Measurements from ENCODE around the gene ZBTB8OS. TPM values are rescaled to one million over a fixed set of nuclear protein-coding genes. Genes with fewer than 3 reads are reported as not detected.
"Not testable (repeated sequence)": the region's sequence is repeated elsewhere in the genome, so short reads cannot be mapped to it uniquely, and the experiment has no call there.

Gene ZBTB8OS
- total RNA-seq, 3 donors from 2014 or later: 40.4 to 45.4 (median 40.9) TPM

GRCh38 chr1:32652244-32652962, 2.1 kb upstream of the ZBTB8OS start:
- H3K4me1 ChIP-seq (ENCODE audit: low read depth): peaks cover 39% of the 10 kb centered on the region
- TF ChIP-seq, protein P1, sequence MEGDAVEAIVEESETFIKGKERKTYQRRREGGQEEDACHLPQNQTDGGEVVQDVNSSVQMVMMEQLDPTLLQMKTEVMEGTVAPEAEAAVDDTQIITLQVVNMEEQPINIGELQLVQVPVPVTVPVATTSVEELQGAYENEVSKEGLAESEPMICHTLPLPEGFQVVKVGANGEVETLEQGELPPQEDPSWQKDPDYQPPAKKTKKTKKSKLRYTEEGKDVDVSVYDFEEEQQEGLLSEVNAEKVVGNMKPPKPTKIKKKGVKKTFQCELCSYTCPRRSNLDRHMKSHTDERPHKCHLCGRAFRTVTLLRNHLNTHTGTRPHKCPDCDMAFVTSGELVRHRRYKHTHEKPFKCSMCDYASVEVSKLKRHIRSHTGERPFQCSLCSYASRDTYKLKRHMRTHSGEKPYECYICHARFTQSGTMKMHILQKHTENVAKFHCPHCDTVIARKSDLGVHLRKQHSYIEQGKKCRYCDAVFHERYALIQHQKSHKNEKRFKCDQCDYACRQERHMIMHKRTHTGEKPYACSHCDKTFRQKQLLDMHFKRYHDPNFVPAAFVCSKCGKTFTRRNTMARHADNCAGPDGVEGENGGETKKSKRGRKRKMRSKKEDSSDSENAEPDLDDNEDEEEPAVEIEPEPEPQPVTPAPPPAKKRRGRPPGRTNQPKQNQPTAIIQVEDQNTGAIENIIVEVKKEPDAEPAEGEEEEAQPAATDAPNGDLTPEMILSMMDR (IDR thresholded peaks at IDR 0.05): no peak
- ATAC-seq: no peak
- peaks cover 10% of the 10 kb centered on the region for H3K36me3 ChIP-seq (ENCODE audit: low read depth)
- DNase-seq: no peak
- H3K9me3 ChIP-seq: no peaks in the 10 kb centered on the region
- H3K4me3 ChIP-seq: no peak overlapping the region
- intact Hi-C loops (cut with DNase I, micrococcal nuclease): no loop called here

DNA sequence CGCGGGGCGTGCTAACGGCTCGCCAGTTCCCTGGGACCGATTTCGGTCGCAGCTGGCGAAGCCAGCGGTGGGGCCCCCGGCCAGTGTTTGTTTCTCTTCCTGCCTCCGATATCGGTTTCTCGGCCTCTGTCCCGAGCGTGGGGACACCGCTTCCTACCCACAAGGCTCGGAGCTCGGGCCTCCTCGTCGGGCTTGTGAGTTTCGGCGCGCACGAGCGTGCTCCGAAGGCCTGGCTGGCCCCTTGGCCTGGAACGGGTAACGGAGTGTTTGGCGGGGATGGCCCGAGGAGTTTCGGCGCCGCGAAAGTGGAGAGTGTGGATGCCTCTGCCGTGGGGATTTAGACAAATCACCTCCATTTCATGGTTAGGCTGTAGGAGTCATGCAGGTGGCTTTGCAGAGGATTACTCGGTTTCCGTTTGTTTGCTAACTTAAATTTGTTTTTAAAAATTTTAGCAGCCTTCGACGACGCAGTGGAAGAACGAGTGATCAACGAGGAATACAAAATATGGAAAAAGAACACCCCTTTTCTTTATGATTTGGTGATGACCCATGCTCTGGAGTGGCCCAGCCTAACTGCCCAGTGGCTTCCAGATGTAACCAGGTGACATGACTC, 1.2 kb upstream of the ZBTB8OS start:
- TF ChIP-seq, protein P1 (IDR thresholded peaks at IDR 0.05): no peak
- ATAC-seq (peak; percentile 20), DNase-seq (no peak)
- H3K9me3 ChIP-seq: no peaks in the 10 kb centered on the region
- peak overlapping the region; percentile 47 for H3K4me3 ChIP-seq
- H3K36me3 ChIP-seq (ENCODE audit: low read depth): peaks cover 10% of the 10 kb centered on the region
- intact Hi-C loops (cut with DNase I, micrococcal nuclease): no loop called here
- H3K4me1 ChIP-seq (ENCODE audit: low read depth): peaks cover 39% of the 10 kb centered on the region

DNA sequence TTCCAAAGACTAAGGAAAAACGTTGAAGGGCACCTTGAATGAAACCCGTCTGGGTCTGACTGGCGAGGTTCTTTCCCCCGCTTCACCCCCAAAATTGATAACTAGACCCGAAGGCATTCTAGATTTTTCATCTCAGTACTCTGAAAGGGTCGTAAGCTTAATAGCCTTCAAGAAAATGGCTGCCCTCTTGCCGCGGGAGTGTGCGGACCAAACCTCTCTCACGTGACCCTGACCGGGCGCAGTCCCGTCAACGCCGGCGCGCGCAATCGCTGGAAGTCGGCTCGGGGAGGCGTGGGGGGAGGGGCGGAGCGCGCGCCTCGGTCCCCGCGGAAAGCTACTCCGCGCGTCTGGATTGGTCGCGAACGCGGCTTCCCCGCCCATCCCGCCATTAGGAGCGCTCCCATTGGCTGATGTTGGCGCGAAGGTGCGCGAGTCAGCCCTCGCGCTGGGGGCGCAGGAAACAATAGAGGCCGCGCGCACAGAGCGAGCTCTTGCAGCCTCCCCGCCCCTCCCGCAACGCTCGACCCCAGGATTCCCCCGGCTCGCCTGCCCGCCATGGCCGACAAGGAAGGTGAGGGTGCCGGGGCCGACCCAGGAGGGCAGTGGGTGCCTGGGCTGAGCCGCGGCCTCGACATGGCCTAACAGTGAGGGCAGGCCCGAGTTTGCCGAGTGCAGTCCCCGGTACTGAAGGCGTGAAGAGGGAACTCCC, 556 bp upstream of the ZBTB8OS start, which contains the start of gene RBBP4:
TSS of gene RBBP4 (plus strand) at position 457 of the 709 bp plus-strand sequence. CDS start at position 556, 99 bp downstream.
- intact Hi-C loops (cut with DNase I, micrococcal nuclease): no loop called here
- ATAC-seq (peak; percentile 94), DNase-seq (peak; percentile 98 to 99 (median 98))
- TF ChIP-seq, protein P1 (IDR thresholded peaks at IDR 0.05): no peak
- Histone ChIP-seq H3K4me3 (peak within 1 kb of the TSS; percentile 47), H3K9me3 (no peaks in the 10 kb centered on the region), H3K4me1 (ENCODE audit: low read depth) (peaks cover 39% of the 10 kb centered on the region), H3K36me3 (ENCODE audit: low read depth) (peaks cover 10% of the 10 kb centered on the region)

DNA sequence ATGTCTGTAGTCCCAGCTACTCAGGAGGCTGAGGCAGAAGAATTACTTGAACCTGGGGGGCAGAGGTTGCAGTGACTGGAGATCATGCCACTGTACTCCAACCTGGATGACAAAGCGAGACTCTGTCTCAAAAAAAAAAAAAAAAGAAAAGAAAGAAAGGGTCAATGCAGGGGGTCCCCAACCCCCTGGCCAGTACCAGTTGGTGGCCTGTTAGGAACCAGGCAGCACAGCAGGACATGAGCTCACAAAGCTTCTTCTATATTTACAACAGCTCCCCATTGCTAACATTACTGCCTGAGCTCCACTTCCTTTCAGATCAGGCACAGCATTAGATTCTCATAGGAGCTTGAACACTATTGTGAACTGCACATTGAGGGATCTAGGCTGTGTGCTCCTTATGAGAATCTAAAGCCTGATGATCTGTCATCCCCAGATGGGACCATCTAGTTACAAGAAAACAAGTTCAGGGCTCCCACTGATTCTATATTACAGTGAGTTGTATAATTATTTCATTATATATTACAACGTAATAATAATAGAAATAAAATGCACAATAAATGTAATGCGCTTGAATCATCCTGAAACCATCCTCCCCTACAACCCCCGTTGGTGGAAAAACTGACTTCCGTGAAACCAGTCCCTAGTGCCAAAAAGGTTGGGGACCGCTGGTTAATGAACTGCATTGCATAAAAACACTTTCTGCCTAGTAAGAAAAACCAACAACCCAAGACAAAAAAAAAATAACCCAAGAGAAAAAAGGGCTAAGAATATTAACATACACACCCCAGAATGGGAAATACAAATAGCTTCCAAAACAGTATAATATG, 2.8 kb downstream of the ZBTB8OS start:
- H3K9me3 ChIP-seq: no peaks in the 10 kb centered on the region
- no peak overlapping the region for H3K4me3 ChIP-seq
- peaks cover 4% of the 10 kb centered on the region for H3K36me3 ChIP-seq (ENCODE audit: low read depth)
- peaks cover 22% of the 10 kb centered on the region for H3K4me1 ChIP-seq (ENCODE audit: low read depth)
- TF ChIP-seq, protein P1 (IDR thresholded peaks at IDR 0.05): no peak
- intact Hi-C loops (cut with DNase I, micrococcal nuclease): no loop called here
- ATAC-seq: no peak
- no peak for DNase-seq

DNA sequence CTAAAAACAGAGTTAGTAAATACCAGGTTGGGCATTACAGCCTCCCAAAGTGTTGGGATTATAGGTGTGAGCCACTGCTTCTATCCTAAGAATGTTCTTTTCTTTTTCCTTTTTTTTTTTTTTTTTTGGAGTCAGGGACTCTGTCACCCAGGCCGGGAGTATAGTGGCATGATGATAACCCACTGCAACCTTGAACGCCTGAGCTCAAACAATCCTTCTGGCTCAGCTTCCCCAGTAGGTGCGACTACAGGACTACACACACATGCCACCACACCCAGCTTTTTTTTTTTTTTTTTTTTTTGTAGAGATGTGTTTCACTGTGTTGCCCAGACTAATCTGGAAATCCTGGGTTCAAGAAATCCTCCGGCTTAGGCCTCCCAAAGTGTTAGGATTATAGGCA, 5.9 kb downstream of the ZBTB8OS start:
- intact Hi-C loops (cut with DNase I, micrococcal nuclease): no loop called here
- H3K4me1 ChIP-seq (ENCODE audit: low read depth): peaks cover 8% of the 10 kb centered on the region
- TF ChIP-seq, protein P1 (IDR thresholded peaks at IDR 0.05): no peak
- peak; percentile 58 for ATAC-seq
- no peak for DNase-seq
- no peaks in the 10 kb centered on the region for H3K9me3 ChIP-seq
- no peak overlapping the region for H3K4me3 ChIP-seq
- no peaks in the 10 kb centered on the region for H3K36me3 ChIP-seq (ENCODE audit: low read depth)

GRCh38 chr1:32642292-32642827, 8.0 kb downstream of the ZBTB8OS start:
- intact Hi-C loops (cut with DNase I, micrococcal nuclease); H3K4me1 ChIP-seq (ENCODE audit: low read depth); H3K36me3 ChIP-seq (ENCODE audit: low read depth); H3K4me3 ChIP-seq; ATAC-seq; H3K9me3 ChIP-seq; DNase-seq: not testable (repeated sequence)

Data from mucosa of descending colon (tissue), 3 donors.